CD4-positive, alpha-beta T cell treated with Interleukin-17A for 4 hours (primary cell): ENCODE measurements around the gene LSAMP.
"Not testable (repeated sequence)": the region's sequence is repeated elsewhere in the genome, so short reads cannot be mapped to it uniquely, and the experiment has no call there.

Experiments
- DNase-seq: peaks from one replicate; pipeline ENCODE4 v3.0.0-alpha.2; 2020; ENCODE audit warnings: mixed read lengths

Gene LSAMP

DNA sequence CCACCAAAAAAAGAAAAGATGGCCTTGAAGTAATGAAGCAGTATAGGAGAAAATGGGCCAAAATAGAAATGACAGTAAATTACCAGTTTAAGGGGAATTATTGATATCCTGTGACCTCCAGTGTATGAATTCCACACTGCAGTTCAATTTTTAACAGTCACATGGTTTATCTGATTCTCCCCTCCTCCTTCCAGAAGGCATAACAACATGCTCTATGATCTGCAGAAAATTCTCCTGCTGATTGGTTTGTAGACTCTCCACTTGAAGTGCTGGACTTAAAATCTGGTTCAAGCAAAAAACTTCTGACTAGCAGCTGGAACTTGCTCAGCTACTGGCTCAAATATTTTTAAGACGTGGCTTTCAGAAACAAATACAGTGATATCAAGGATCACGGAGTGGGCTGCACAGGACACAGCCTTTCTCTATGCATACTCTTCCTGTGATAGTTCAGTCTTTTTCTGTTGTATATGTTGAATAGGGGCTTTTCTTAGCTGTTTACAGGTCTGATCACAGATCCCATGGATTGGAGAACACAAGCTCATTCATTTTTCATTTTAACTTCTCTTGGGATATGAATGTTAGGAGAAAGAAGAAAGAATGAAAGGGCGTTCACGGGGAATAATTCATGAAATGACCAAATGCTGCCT lies 211.5 kb downstream of the LSAMP start:
- DNase-seq, result no peak

DNA sequence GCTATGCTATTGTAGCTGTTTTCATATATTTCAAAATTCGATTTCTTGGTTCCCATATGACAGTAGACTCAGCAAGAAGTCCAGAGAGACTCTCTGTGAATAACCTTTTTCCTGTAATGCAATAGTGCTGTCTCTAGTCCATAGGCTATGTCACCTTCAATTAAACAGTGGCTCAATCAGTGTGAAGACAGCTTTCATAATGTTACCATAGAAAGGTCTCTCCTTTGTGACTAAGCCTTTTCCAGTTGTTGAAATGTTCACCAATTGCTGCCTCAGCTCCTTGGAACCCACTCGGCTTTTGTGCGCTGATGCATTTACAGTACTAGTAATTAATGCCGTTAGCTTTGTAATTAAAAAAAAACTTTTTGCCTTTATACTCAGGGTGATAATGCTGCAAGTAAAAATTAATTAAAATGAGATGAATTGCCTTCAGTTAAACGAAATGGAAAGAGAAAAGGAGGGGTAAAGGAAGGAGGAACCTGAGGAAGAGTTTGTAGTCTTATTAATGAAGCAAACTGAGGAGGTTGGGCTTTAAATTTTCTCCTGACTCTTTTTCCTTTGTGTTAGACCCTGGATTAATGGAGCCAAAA lies 214.8 kb downstream of the LSAMP start:
- DNase-seq, result no peak

DNA sequence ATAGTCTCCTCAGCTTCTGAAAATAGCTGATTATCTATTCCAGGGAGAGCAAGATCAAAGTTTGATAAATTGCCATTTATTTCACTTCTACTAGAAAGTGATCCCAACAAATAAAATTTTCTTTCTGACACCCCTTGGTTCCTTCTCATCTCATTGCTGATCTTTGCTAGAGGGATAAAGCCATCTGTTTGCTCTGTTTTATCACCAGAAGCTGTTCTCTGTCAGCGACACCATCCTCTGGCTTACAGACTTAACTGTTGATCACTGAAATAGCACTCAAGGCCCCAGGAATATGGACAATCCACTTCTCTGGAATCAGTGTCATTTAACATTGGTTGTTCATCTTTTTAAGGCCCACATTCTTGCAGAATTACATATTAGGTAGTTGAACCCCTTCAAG lies 219.0 kb downstream of the LSAMP start:
- DNase-seq, result no peak

DNA sequence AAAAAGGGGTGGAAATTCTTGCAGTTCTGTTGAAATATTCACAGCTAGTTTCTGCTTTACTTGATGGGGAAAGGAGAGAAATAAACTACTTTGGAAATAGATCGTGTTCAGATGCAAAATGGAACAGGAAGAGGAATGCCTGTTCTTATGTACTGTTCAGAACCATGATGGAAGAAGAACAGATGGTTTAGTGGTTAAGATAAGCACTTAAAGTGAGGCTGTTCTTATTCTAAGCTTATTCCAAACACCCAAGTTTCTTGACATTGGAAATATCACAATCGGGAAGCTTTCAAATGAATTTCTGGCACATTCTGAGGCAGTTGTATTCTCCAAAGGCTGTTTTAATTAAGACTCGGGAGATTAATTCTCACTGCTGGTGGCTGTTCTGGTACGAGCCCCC lies 228.5 kb downstream of the LSAMP start:
- no peak for DNase-seq

DNA sequence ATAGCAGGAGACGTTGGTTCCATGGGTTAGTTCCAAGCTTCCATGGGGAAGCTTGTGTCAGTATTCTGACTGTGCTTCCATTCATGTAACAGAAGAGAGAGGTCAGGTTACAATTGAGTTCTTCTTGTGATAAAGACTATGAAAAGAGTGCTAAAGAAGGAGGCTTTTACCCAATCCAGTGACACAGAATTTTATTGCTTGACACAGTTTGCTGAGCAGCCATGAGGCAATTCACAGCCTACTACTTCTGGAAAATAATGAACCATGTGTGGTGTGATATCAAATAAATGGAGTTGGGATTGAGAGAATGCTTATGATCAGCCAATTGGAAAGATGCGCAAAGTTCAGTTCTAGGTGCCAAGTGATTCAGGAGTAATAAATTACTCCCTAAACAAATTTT lies 233.4 kb downstream of the LSAMP start:
- DNase-seq, result no peak

DNA sequence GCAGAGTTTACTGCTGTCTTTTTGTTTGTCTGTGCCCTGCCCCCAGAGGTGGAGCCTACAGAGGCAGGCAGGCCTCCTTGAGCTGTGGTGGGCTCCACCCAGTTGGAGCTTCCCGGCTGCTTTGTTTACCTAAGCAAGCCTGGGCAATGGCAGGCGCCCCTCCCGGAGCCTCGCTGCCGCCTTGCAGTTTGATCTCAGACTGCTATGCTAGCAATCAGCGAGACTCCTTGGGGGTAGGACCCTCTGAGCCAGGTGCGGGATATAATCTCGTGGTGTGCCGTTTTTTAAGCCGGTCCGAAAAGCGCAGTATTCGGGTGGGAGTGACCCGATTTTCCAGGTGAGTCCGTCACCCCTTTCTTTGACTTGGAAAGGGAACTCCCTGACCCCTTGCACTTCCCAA lies 236.5 kb downstream of the LSAMP start:
- DNase-seq, result not testable (repeated sequence)

DNA sequence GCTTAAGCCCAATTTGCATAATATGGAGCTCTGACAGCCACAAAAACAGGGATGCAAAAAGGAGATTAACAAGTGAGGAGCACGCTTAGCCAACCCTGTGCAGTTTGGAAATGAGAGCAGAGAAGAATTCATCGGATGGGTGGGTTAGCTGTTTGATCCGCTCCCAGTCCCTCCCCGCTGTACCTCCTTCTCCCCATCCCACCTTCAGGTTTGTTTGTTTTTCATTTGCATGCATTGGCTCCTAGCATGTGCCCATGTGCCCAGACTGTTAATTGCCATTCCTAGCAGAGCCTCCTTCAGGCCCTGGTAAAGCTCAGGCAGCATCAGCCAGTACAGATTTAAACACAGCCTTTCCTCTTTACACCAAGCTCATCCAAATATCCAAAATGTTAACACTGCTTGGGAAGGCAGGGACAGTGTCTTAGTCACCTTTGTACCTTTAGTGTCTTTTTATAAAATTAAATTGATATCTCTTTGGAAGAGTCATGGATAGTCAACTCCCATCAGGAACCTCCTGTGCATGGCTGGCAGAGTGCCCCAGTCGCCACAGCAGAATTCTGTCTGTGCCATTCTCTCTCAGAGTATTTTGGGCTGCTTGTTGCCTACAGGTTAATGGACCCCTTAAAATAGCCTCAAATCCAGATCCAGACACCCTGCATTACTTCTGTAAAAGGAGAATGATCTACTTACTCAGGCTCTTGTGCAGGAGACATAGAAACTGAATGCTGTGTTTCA lies 244.2 kb downstream of the LSAMP start:
- no peak for DNase-seq

DNA sequence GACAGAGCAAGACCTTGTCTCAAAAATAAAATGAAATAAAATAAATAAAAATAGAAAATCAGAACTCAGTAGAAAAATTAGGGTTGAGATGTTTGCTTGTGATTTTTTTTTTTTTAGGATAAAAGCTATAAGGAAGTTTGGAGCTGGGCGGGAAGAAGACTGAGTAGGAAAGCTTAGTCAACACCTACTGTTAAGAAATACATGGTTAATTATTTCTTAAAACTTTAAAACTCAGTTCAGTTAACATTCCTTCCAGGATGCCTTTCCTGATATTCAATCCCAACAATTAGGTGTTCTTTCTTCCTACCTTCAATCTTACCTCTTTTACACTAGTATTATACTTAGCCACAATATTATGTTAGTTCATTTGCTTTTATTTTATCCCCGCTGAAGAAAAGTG lies 246.2 kb downstream of the LSAMP start:
- DNase-seq, result no peak

DNA sequence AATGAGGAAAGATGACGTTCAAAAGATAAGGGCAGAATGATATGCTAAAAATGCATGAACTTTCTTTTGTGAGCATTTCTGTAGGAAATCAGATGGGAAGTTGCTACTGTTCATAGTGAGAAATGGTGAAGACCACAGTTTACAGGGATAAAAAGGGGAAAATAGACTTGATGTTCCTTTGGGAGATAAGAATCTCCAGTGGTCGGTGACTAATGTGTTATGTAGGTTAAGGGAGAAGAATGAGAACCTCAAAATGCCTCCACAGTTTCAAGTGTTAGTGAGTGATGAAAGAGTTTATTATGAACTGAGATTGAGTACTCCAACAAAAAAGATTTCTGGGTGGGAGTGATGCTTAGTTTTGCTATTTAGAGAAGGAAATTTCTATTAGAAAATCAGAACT lies 247.2 kb downstream of the LSAMP start:
- DNase-seq, result no peak

DNA sequence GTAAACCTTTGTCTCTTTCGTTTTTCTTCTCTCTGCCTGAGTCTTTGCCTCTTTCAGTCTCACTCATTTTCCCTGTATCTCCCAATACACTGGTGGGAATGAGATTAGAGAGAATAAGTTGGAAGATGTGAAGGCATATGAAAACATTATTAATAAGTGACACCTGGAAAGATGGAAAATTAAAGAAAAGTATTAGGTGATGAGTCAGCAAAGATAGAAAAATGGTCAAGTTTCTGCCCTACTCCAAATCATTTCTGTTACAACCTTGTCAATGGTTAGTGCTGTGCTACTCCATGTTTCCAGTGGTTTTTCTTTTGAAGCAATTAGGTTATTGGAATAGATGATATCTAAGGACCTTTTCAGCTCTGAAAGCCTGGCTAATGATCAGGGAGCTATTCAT lies 252.8 kb downstream of the LSAMP start:
- DNase-seq, result no peak

DNA sequence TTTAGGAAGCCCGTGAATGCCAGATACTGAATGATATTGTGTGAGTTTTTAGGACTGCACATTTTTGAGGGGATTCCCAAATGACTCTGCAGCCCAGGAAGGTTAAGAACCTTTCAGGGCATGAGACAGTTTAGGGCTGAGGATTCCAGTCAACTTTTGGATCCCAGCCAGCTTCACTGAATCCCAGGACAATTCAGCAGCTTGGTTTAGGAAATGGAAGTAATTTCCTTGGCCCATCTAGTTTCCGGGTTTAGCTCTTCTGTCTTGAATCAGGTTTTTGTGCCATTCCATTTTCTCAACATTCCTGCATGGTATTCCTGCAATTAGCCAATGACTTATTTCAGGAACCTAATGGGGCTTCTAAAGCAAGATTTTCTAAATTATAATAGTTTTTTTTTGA lies 253.9 kb downstream of the LSAMP start:
- DNase-seq, result no peak

DNA sequence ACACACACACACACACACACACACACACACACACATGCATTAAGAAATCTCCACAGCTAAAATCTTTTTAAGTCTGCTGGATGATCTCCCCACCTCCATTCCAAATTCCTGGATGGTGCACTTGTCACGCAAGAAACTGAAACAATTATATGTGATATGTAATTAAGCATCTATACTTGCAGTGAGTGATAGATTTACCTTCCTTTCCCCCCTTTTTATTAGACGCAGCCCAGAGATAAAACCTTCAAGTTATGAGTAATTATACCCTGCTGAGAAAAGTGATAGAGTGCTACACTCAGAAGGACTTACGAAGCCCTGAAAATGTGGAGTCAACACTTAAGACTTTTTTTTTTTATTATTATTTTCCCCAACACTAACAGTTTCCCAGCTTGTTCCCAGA lies 255.2 kb downstream of the LSAMP start:
- DNase-seq, result no peak

DNA sequence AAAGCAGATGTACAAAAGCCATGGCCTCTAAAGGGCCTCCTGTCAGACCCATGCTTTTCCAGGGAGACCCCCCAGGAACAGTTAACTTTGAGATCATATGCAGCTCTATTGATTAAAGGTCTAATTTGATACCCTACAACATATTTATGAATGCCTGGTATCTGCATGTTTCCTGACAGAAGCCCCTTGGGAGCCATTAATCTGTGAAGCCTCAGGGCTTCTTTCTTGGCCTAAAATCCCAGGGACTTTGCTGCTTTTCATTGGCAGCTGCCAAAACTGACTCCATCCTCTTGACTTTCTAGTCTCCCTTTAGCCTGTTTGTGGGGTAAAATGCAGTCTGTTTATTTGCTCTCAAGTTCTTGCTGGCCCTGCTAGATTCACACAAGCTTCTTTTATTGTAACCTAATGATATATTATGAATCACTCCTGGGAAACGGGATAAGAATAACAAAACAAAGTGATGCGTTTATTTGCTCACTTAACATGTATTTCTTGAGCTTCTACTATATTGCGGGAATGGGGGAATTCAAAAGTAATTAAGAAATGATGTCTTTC lies 257.0 kb downstream of the LSAMP start:
- DNase-seq, result no peak

DNA sequence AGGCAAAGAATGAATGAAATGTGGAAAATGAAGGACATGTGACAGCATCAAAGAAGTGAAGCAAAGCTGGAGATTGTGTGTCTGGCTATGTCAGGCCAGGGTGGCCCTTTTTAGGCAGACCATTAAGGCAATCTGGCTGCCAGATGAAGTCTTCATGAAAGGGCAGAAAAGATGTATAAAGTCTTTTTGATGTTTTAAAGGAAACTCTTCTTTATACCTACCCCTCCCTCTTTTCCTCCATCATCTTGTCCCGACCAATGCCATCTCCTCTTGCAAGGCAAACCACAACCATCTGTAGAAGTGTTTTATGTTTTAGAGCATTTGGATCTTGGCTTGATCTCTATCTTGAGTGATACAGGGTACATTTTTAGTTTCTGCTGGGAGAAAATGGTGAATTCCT lies 259.2 kb downstream of the LSAMP start:
- DNase-seq, result no peak

DNA sequence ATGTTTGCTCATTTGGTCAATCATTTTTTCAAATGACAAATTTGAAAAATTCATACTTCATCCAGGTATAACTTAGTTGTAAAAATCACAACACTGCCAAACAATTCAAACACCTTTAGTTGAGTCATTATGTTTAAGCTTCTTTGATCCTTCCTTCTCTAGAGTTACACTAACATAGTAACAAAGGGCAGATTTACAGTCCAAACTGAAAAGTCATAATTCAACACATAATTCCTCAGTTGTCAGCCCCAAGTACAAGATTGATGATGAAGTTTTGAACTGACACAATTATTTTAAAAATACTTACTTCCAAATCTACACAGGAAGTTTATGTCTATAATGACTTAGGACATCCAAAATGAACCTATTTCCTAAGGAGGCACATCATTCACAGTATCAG lies 264.1 kb downstream of the LSAMP start:
- no peak for DNase-seq

DNA sequence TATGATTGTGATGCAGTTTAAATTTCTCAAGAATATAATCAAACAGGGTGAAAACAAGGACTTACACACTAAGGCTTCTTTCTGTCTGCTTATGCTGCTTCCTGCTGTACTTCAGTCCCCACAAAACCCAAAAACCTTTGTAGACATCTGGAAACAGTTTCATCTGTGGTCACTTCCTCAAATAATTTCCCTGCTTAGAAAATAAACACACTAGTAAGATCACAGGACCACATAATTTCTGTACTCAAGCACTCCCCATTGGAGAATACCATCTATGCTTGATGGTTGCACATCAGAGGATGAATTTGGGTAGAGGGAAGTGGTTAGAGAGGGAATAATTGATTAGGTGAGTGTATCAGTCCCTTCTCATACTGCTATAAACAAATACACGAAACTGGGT lies 266.2 kb downstream of the LSAMP start:
- DNase-seq, result no peak

DNA sequence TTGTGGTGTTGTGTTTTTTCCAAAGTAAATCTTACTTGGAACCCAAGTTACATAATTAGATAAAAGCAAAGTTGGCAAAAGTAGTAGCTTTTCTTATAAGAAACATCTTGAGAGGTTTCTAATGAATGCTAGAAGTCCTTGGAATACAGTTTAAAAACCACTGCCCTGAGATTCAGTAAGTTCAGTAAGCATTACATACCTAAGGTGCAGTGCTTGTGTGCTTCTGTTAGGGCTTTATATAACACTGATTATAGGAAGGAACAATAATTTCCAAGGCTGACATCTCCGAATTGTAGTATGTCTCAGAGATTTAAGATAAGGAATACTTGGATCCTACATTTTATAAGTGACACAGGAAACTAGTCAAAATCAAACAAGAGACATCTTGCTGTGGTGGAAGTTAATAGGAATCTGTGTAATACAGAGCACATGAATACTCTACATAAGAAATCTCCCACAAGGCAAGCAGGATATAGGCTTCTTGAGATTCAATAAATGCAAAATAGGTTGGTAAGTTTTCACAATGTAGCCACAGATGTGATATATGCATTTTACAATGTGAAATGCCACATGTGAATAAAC lies 268.2 kb downstream of the LSAMP start:
- no peak for DNase-seq

DNA sequence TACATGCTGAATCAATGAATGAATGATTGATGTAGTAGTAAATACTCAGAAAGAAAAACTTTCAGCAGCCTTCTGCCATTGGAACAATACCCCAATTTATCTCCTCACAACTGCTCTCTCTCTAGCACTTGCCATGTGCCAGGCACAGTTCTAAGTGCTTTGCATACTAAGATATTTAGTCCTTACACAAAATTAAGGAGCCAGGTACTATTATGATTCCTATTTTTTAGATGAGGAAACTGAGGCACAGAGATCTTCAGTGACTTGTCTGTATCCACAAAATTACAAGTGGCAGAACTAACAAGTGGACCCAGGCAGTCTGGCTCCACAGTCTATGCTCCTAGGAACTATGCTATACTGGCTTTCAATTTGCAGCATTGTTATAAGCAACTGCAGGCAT lies 279.2 kb downstream of the LSAMP start:
- no peak for DNase-seq

DNA sequence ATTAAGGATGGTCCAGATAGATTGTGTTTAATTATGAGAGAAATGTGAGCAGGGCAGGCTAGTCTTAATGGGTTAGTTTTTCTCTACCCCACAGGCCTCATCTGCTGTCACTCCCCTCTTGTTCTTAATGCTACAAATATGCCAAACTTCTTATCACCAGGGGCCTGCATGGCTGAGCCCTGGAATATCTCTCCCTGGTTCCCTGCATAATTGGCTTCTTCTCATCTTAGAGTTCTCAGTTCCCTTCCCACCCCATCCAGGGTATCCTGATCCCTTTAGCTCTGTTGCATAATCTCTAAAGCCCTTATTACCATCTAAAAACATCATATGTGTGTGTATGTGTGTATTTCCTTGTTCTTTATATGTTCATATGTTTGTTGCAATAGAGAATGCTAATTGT lies 279.6 kb downstream of the LSAMP start:
- no peak for DNase-seq

DNA sequence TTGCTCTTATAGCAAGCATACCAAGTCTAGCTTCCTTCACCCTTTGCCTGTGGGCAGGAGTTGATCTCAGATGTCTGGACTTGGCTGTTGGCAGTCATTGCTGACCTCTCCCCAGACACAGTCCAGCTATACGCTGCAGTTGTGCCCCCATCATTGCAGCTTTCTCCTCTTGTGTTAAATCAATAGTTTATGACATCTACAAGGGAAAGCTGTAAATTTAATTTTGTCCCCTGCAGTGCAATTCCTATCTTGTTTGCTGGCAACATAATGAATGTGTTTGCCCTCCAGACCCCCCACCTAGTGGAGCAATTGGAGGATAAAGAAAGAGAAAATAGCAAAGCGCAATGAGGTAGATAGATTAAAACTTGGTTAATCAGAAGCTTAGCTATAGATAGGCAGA lies 280.2 kb downstream of the LSAMP start:
- no peak for DNase-seq

DNA sequence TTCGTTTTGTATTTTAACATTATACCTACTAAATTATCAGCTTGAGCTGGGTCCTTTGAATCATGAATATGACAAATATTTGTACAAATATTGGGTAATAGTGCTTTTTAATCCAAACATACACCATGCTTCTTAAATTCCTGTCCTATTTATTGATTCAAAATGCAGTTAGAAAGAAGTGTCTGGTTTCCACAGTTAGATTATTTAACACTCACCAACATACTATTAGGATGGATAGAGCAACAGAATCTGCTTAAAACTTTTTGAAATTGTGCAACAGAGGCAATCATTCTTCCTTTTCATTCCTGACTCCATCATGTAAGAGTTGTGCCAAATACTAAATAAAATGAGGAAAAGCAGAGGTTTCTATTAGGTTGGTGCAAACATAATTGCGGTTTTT lies 281.2 kb downstream of the LSAMP start:
- no peak for DNase-seq

DNA sequence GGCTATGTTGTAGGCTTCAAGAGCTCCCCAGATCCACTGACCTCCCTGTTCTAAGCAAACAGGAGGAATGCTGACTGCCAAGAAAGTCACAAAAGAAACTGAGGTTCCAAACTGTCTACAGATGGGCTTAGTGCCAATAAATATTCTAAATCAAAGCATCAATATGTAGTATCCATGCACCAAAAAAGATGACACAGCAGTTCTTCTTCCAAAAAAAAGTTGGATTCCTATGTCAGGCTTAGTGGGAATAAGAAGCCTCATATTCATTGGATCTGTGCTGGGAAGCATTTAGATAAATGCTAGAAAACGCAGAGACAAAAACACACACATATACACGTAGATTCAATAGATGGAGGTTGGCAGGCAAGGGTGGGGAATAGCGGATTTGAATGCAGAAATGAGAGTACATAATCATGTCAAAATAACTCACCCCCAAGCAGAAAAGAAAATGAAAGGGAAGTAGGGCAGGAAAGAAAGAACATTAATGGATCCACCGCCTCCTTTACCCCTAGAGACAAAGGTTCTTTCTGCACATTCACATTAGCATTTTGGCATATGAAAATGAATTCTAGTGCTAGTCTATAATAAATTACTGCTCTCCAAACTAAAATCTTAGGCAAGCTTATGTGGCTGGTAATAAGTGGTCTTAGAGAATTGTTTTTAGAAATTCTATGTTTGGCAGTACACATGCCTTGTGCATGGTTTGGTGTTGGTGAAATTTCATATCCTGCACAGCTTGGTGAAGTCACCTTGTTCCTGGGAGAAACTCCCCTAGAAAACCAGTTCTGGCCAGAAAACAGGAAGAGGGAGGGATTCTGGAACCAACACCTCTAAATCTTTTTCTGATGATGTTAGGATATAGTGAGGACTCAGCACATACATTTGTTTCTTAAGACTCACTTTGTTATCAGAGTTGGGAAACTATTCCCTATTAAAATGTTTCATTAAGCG lies 283.4 kb downstream of the LSAMP start:
- no peak for DNase-seq

DNA sequence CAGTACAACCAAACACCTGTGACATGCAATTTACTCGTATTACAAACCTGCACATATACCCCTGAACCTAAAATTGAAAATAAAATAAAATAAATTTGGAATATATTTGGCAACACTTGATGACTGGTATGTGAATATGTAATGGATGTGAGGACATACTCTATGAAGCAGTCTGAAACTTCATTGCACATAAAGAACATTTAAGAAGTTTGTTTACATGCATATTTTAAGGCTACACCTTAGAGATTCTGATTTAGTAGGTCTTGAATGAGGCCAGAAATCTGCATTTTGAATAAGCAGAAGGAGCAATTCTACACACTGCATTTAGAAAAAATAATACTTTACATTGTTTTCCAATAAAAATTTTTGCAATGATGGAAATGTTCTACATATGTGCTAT lies 284.7 kb downstream of the LSAMP start:
- no peak for DNase-seq
